Activated CD4-positive, alpha-beta T cell treated with anti-CD3 and anti-CD28 coated beads, Interleukin-2, amount 50 U/mL, for 48 hours (primary cell): ENCODE results near the gene HHATL.
"Not testable (repeated sequence)": the region's sequence is repeated elsewhere in the genome, so short reads cannot be mapped to it uniquely, and the experiment has no call there.

Source experiments
- DNase-seq, 2 experiments: peaks; one replicate each; pipeline ENCODE4 v3.0.0-alpha.2; 2020

Gene HHATL

GRCh38 chr3:42733501-42734262 is 31.1 kb upstream of the HHATL start:
- DNase-seq, result no peak

GRCh38 chr3:42732829-42733459 is 30.3 kb upstream of the HHATL start:
- no peak for DNase-seq

GRCh38 chr3:42732196-42732828 is 29.7 kb upstream of the HHATL start:
- DNase-seq, result no peak

- DNase-seq, result no peak
Observed at GRCh38 chr3:42731476-42732195, 29.0 kb upstream of the HHATL start.

- no peak for DNase-seq
Observed at GRCh38 chr3:42730706-42731420, 28.3 kb upstream of the HHATL start.

- no peak for DNase-seq
Observed at GRCh38 chr3:42730294-42730693, 27.7 kb upstream of the HHATL start.

- DNase-seq, result no peak
Observed at GRCh38 chr3:42729404-42730145, 27.0 kb upstream of the HHATL start.

GRCh38 chr3:42728668-42729364 is 26.2 kb upstream of the HHATL start:
- no peak for DNase-seq

GRCh38 chr3:42728056-42728455 is 25.5 kb upstream of the HHATL start:
- no peak for DNase-seq

- DNase-seq, result no peak
Observed at GRCh38 chr3:42725454-42725853, 22.9 kb upstream of the HHATL start.

- DNase-seq, result no peak
Observed at GRCh38 chr3:42723219-42723618, 20.6 kb upstream of the HHATL start.

- DNase-seq, result not testable (repeated sequence)
Observed at GRCh38 chr3:42722442-42722841, 19.8 kb upstream of the HHATL start.

GRCh38 chr3:42721690-42722089 is 19.1 kb upstream of the HHATL start:
- DNase-seq, result no peak

GRCh38 chr3:42720126-42720525 is 17.5 kb upstream of the HHATL start:
- no peak for DNase-seq

GRCh38 chr3:42719002-42719401 is 16.4 kb upstream of the HHATL start:
- DNase-seq, result no peak

GRCh38 chr3:42718338-42718737 is 15.7 kb upstream of the HHATL start:
- DNase-seq, result no peak

- DNase-seq, result no peak
Observed at GRCh38 chr3:42717306-42717705, 14.7 kb upstream of the HHATL start.

GRCh38 chr3:42714171-42714852 is 11.7 kb upstream of the HHATL start:
- DNase-seq, result no peak

- DNase-seq, result no peak
Observed at GRCh38 chr3:42713747-42714146, 11.1 kb upstream of the HHATL start.

GRCh38 chr3:42712688-42713372 is 10.2 kb upstream of the HHATL start:
- DNase-seq, result no peak
